T-helper 17 cell (primary cell): ENCODE measurements around the gene SF3A2. TPM values are rescaled to one million over a fixed set of nuclear protein-coding genes. Genes with fewer than 3 reads are reported as not detected.
A peak's percentile ranks its signal among the peaks of the same experiment; 100 is the strongest.

Experiments used
- ATAC-seq: fragments of 150-1000 bp; cut with Tn5 transposase; 2 replicates; pipeline ENCODE4 v1.10.0; 2021; ENCODE audit warnings: mild to moderate bottlenecking, moderate library complexity
- DNase-seq, 3 donors: peaks; one replicate each; pipeline versions ENCODE4 v3.0.0 to v3.0.0-alpha.2; 2020 to 2021
- H3K9me3 ChIP-seq: one replicate; pipeline ENCODE4 v1.7.0; 2013; ENCODE audit warnings: low read length, mild to moderate bottlenecking; ENCODE audit not compliant: control insufficient read depth, poor library complexity, severe bottlenecking
- H3K27ac Mint-ChIP-seq: one replicate; pipeline ENCODE4 v1.8.0; 2022; ENCODE audit warnings: mild to moderate bottlenecking, moderate library complexity, mixed read lengths
- H3K27me3 Mint-ChIP-seq: one replicate; pipeline ENCODE4 v1.8.0; 2022; ENCODE audit warnings: mixed read lengths
- H3K36me3 Mint-ChIP-seq: one replicate; pipeline ENCODE4 v1.8.0; 2022; ENCODE audit warnings: low read depth, mixed read lengths
- H3K4me1 Mint-ChIP-seq: one replicate; pipeline ENCODE4 v1.8.0; 2022; ENCODE audit warnings: mild to moderate bottlenecking, mixed read lengths
- H3K4me3 Mint-ChIP-seq: one replicate; pipeline ENCODE4 v1.8.0; 2022; ENCODE audit warnings: mild to moderate bottlenecking, moderate library complexity, mixed read lengths
- total RNA-seq, 4 donors: library from RNA in 2 of 4; stranded (reverse) in 2 of 4; gene quantifications; one replicate each; pipeline ENCODE4 v1.2.3 and lab custom pipeline; 2022 to 2026

Gene SF3A2
- total RNA-seq, 2 donors from 2014 or later = 119 to 135 TPM

DNA sequence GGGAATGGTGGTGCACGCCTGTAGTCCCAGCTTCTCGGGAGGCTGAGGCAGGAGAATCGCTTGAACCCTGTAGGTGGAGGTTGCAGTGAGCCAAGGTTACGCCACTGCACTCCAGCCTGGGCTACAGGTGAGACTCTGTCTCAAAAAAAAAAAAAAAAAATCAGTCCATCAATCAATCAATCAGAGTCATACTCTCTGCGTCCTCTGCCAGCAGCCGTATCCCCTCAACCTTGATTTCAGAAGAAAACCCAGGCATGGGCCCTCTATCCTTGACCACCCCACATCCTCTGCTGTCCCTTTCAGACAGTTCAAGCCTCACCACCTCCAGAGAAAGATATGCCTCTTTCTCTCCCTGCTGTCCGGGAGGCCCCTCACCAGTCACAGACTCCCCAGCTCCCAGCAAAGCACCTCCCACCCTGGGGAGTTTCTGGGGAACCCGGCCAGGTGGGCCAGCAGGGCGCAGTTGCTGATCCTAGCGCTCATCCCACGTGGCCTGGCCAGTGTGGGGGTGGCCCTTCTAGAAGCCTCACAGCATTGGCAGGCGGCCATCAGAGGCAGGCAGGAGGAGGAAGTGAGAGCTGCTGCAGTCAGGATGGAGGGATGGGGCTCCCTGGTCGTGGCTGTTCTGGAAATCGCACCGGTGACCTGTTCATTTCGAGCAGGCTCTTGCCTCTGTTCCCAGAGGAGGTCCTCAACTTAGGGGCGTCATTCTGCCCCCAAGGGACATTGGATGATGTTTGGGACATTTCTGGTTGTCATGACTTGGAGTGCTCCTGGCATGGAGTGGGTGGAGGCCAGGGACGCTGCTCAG, 29.8 kb downstream of the SF3A2 start:
- DNase-seq (no peak), ATAC-seq (no peak)
- no peaks in the 10 kb centered on the region for H3K9me3 ChIP-seq
- Mint-ChIP-seq H3K4me1 (peaks cover 11% of the 10 kb centered on the region), H3K4me3 (no peak overlapping the region), H3K27ac (no peak overlapping the region), H3K36me3 (peaks cover 2% of the 10 kb centered on the region), H3K27me3 (no peaks in the 10 kb centered on the region)

DNA sequence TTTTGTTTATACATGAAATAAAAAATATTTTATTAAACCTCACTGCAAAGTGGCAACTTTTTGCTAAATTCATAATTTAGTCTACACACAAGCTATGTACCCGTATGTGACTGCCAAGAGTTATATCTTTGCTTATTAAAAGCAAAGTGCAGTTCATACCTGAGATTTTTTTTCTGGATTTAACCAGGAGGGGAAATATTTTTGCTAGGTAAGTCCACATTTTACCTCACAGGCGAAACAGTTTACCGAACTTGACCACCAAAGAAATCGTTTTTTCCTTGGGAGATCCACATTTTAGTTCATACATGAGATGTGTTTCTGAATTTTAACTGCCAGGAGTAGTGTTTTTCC, 31.8 kb downstream of the SF3A2 start:
- H3K4me1 Mint-ChIP-seq = peaks cover 22% of the 10 kb centered on the region
- H3K27me3 Mint-ChIP-seq = no peaks in the 10 kb centered on the region
- H3K9me3 ChIP-seq = no peaks in the 10 kb centered on the region
- ATAC-seq (no peak), DNase-seq (no peak)
- H3K27ac Mint-ChIP-seq = peak overlapping the region; percentile 94
- peak overlapping the region; percentile 92 for H3K4me3 Mint-ChIP-seq
- H3K36me3 Mint-ChIP-seq = peaks cover 5% of the 10 kb centered on the region

DNA sequence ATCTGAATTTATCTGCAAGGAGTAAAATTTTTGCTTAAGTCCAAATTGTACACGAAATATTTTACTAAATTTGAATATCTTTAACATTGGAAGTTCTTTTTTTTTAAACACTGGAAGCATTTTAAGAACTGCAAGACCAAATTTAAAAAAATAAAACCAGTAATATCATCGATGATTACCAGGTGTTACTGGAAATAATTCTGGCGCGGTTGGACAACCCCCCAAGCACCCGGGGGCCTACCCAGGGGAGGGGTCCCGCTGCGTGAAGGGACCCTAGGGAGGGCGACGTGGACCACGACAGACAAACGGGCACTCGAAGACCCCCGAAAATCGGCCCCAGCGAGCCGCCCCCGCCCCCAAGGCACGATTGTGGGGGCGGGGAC, 32.2 kb downstream of the SF3A2 start:
- Mint-ChIP-seq H3K4me1 (peaks cover 25% of the 10 kb centered on the region), H3K4me3 (peak overlapping the region; percentile 92), H3K27me3 (no peaks in the 10 kb centered on the region), H3K27ac (peak overlapping the region; percentile 94), H3K36me3 (peaks cover 5% of the 10 kb centered on the region)
- DNase-seq (no peak), ATAC-seq (no peak)
- no peaks in the 10 kb centered on the region for H3K9me3 ChIP-seq

GRCh38 chr19:2269244-2270156, 32.9 kb downstream of the SF3A2 start:
- Mint-ChIP-seq H3K4me3 (peak overlapping the region; percentile 92), H3K27ac (peak overlapping the region; percentile 94), H3K36me3 (peaks cover 5% of the 10 kb centered on the region), H3K27me3 (no peaks in the 10 kb centered on the region), H3K4me1 (peaks cover 29% of the 10 kb centered on the region)
- peak; percentile 85 for ATAC-seq
- H3K9me3 ChIP-seq = no peaks in the 10 kb centered on the region
- peak; percentile 97 to 99 (median 99) for DNase-seq

GRCh38 chr19:2270157-2270422, 33.5 kb downstream of the SF3A2 start:
- H3K9me3 ChIP-seq = no peaks in the 10 kb centered on the region
- H3K4me3 Mint-ChIP-seq = peak overlapping the region; percentile 92
- no peak for ATAC-seq
- DNase-seq = no peak
- peaks cover 32% of the 10 kb centered on the region for H3K4me1 Mint-ChIP-seq
- H3K27ac Mint-ChIP-seq = peak overlapping the region; percentile 94
- peaks cover 5% of the 10 kb centered on the region for H3K36me3 Mint-ChIP-seq
- H3K27me3 Mint-ChIP-seq = no peaks in the 10 kb centered on the region

DNA sequence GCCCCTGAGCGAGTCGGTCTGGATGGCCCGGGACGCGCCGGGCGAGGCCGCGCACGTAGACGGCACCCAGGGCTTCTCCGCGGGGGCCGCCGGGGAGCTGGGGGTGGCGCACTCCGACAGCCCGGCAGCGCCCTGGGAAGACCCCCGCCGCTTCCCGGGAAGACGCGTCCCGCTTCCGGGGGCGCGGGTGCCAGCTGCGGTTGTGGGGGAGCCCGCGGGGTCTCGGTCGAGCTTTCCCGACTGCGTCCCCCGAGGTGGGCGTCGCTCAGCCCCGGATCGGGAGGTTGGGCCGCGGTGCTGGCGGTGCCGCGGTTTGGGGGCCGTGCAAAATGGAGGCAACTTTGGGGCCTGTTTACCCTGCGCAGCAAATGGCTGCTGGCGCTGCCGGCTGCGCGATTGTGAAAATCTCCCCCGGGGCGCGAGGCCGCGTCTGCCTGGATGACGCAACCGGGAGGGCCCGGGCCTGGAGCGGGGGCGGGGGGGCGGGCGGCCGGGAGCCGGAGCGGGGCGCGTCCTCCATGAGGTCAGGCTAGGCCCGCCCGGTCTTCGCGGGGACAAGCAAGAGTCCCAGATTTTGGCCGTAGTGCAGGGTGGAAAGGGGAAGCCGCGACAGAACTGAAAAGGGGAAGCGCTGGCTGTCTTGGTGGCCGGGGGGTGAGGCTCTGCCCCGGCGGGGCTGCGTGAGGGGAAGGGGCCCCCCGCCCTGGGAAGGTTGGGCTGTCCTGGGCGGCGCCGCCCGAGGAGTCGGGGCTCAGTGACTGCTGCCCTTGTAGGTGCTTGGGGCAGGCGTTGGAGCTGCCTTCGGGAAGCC, 34.0 kb downstream of the SF3A2 start:
- DNase-seq = peak; percentile 53 to 67 (median 67)
- H3K27ac Mint-ChIP-seq = peak overlapping the region; percentile 94
- no peaks in the 10 kb centered on the region for H3K9me3 ChIP-seq
- H3K4me1 Mint-ChIP-seq = peaks cover 33% of the 10 kb centered on the region
- peak overlapping the region; percentile 92 for H3K4me3 Mint-ChIP-seq
- no peaks in the 10 kb centered on the region for H3K27me3 Mint-ChIP-seq
- H3K36me3 Mint-ChIP-seq = peaks cover 5% of the 10 kb centered on the region
- ATAC-seq = peak; percentile 35

GRCh38 chr19:2271234-2272103, 34.8 kb downstream of the SF3A2 start:
- Mint-ChIP-seq H3K4me1 (peaks cover 30% of the 10 kb centered on the region), H3K4me3 (peak overlapping the region; percentile 92), H3K36me3 (peaks cover 5% of the 10 kb centered on the region), H3K27me3 (no peaks in the 10 kb centered on the region), H3K27ac (peak overlapping the region; percentile 94)
- no peak for ATAC-seq
- DNase-seq = no peak
- no peaks in the 10 kb centered on the region for H3K9me3 ChIP-seq

- Mint-ChIP-seq H3K36me3 (peaks cover 5% of the 10 kb centered on the region), H3K4me1 (peaks cover 30% of the 10 kb centered on the region), H3K27ac (peak overlapping the region; percentile 94), H3K27me3 (no peaks in the 10 kb centered on the region), H3K4me3 (peak overlapping the region; percentile 88)
- ATAC-seq = peak; percentile 16
- no peaks in the 10 kb centered on the region for H3K9me3 ChIP-seq
- peak; percentile 68 to 75 (median 72) for DNase-seq
These were observed 36.9 kb downstream of the SF3A2 start for GRCh38 chr19:2273356-2274184.

DNA sequence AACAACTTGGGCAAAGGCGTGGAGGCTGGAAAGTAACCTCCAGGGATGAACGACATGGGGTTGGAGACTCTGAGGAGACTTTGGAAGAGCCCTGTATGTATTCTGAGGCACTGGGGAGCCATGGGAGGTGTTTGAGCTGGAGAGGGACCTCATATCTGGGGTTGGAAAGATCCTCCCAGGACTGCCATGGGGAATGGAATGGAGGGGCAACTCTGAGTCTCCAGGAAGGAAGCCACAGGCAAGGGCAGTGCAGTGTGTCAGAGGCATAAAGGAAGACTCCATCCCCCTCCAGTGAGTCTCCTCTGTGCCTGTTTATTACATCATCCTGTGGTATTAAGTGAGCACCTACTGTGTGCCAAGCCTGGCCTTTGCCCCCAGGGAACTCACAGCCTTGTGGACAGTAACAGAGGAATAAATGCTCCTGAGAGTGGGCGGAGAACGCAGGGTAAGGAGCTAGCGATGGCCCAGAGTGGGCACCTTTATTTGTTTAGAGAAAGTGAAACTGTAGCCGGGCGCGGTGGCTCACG, 37.6 kb downstream of the SF3A2 start:
- H3K9me3 ChIP-seq = no peaks in the 10 kb centered on the region
- Mint-ChIP-seq H3K36me3 (peaks cover 4% of the 10 kb centered on the region), H3K4me3 (peak overlapping the region; percentile 88), H3K27me3 (no peaks in the 10 kb centered on the region), H3K4me1 (peaks cover 32% of the 10 kb centered on the region), H3K27ac (peak overlapping the region; percentile 94)
- DNase-seq (no peak), ATAC-seq (no peak)

- Mint-ChIP-seq H3K4me3 (peak overlapping the region; percentile 71), H3K4me1 (peaks cover 31% of the 10 kb centered on the region), H3K36me3 (peaks cover 3% of the 10 kb centered on the region), H3K27me3 (no peaks in the 10 kb centered on the region), H3K27ac (peak overlapping the region; percentile 94)
- no peak for ATAC-seq
- no peak for DNase-seq
- H3K9me3 ChIP-seq = no peaks in the 10 kb centered on the region
These were observed 38.4 kb downstream of the SF3A2 start for GRCh38 chr19:2274931-2275535.

DNA sequence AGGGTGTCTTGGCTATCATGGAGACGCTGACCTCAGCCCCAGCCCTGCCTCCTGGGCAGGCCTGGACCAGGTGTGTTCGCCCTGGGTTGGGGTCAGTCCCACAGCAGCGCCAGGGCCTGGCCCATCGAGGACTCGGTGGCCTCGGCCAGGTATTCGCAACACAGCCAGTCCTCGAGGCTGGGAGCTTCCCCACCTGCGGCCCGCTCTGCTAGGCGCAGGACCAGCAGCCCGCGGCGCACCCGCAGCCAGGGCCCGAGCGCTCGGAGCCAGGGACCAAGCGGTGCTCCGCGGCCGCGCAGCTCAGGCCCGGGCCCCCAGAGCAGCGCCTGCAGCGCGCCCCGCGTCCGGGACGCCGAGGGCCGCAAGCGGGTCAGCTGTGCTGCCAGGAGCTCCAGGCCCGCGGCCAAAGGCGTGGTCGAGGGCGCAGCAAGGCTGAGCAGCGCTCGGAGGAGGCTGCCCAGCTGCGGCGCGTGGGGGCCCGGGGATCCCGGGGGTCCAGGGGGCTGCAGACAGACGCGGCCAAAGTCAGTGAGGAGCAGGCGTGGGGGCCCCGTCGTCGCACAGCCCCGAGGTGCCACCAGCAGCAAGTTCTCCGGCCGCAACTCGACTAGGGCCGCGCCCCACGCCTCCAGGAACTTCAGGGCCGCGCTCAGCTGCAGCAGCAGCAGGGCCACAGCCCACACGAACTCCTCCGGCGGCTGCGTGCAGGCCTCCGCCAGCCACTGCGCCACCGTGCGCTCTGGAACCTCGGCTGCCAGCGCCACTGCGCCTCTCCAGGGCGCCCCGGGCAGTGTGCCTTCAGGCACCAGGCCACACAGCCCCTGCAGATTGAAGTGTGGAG, 39.2 kb downstream of the SF3A2 start:
- peaks cover 31% of the 10 kb centered on the region for H3K4me1 Mint-ChIP-seq
- H3K4me3 Mint-ChIP-seq = no peak overlapping the region
- peaks cover 3% of the 10 kb centered on the region for H3K36me3 Mint-ChIP-seq
- H3K9me3 ChIP-seq = no peaks in the 10 kb centered on the region
- peak overlapping the region; percentile 94 for H3K27ac Mint-ChIP-seq
- DNase-seq (no peak), ATAC-seq (no peak)
- no peaks in the 10 kb centered on the region for H3K27me3 Mint-ChIP-seq
